Caco-2 (cell line): ENCODE measurements around the gene USP17L13. TPM values are rescaled to one million over a fixed set of nuclear protein-coding genes. Genes with fewer than 3 reads are reported as not detected.
"Not testable (repeated sequence)": the region's sequence is repeated elsewhere in the genome, so short reads cannot be mapped to it uniquely, and the experiment has no call there.

Experiments used
- Bru-seq: library from RNA; stranded (reverse); fragments of 400-500 nt; gene quantifications from one replicate; lab custom pipeline; 2021; lab: Mats Ljungman, UMichigan
- BruChase-seq, 2 experiments: library from RNA; stranded (reverse); fragments of 400-500 nt; gene quantifications; one replicate each; lab custom pipeline; 2021; lab: Mats Ljungman, UMichigan
- BruUV-seq: library from RNA; stranded (reverse); fragments of 400-500 nt; replicated peaks from 2 replicates; lab custom pipeline; 2021; lab: Mats Ljungman, UMichigan
- CTCF ChIA-PET: fragments of 300-600 bp; sonication (Branson Sonifier 250); formaldehyde crosslinking; loops from one replicate; lab custom pipeline; 2022; ENCODE audit warnings: antibody characterized with exemption; lab: Charles Lee
- POLR2A ChIA-PET: fragments of 300-600 bp; sonication (Branson Sonifier 250); formaldehyde crosslinking; loops from one replicate; lab custom pipeline; 2022; ENCODE audit warnings: antibody characterized with exemption; lab: Charles Lee
- DNase-seq, 2 experiments: peaks; one replicate each; pipeline versions ENCODE4 v3.0.0 to v3.0.0-alpha.2; 2020 to 2022
- H3K27me3 ChIP-seq: replicated peaks from 2 replicates; pipeline ENCODE4 v1.6.0; 2011; ENCODE audit warnings: low read length; ENCODE audit not compliant: control insufficient read depth, insufficient read depth
- H3K36me3 ChIP-seq: 2 replicates; pipeline ENCODE4 v1.5.1; 2011; ENCODE audit warnings: low read length; ENCODE audit not compliant: control insufficient read depth, insufficient read depth
- H3K4me1 ChIP-seq: fragments of 250-450 bp; sonication (Bioruptor Pico); 2 replicates; pipeline ENCODE4 v1.5.1; 2020; ENCODE audit warnings: mild to moderate bottlenecking
- H3K4me3 ChIP-seq: 2 replicates; pipeline ENCODE4 v1.5.1; 2011; ENCODE audit warnings: low read depth, mild to moderate bottlenecking, control low read depth, low read length
- H3K9me3 ChIP-seq: fragments of 250-450 bp; sonication (Bioruptor Pico); 2 replicates; pipeline ENCODE4 v1.5.1; 2020; ENCODE audit warnings: mild to moderate bottlenecking, moderate library complexity
- H3K27ac Mint-ChIP-seq: one replicate; pipeline ENCODE4 v1.8.0; 2022; ENCODE audit warnings: mixed read lengths; ENCODE audit not compliant: unreplicated experiment
- H3K27me3 Mint-ChIP-seq: one replicate; pipeline ENCODE4 v1.8.0; 2022; ENCODE audit warnings: mixed read lengths; ENCODE audit not compliant: insufficient read depth, unreplicated experiment
- H3K36me3 Mint-ChIP-seq: one replicate; pipeline ENCODE4 v1.8.0; 2022; ENCODE audit warnings: mild to moderate bottlenecking, mixed read lengths; ENCODE audit not compliant: insufficient read depth, unreplicated experiment
- H3K4me1 Mint-ChIP-seq: one replicate; pipeline ENCODE4 v1.8.0; 2022; ENCODE audit warnings: low read depth, mixed read lengths; ENCODE audit not compliant: unreplicated experiment
- H3K4me3 Mint-ChIP-seq: one replicate; pipeline ENCODE4 v1.8.0; 2022; ENCODE audit warnings: mild to moderate bottlenecking, moderate library complexity, mixed read lengths; ENCODE audit not compliant: unreplicated experiment
- H3K9me3 Mint-ChIP-seq: one replicate; pipeline ENCODE4 v1.8.0; 2022; ENCODE audit warnings: mixed read lengths; ENCODE audit not compliant: unreplicated experiment
- intact Hi-C: fragments of 100-400 bp; cut with micrococcal nuclease; formaldehyde crosslinking; loops from one replicate; pipeline ENCODE4 v1.10.0; 2022; ENCODE audit not compliant: unreplicated experiment
- long read RNA-seq: library from polyadenylated mRNA; stranded (forward); transcript quantifications from one replicate; pipeline ENCODE4 v2.0.0, GENCODE V29; 2022
- total RNA-seq: library from RNA; stranded (reverse); gene quantifications from 2 replicates; pipeline ENCODE4 v1.2.3, GENCODE V29; 2022

USP17L13 gene
- total RNA-seq = not detected in 2 replicates
- Bru-seq, nascent RNA = not detected
- BruChase-seq, experiment 1, labeled RNA remaining after a 2-hour chase = not detected
- not detected for BruChase-seq, experiment 2, labeled RNA remaining after a 6-hour chase
- long read RNA-seq = 0 reads

- H3K27me3 ChIP-seq, POLR2A ChIA-PET, H3K36me3 ChIP-seq, CTCF ChIA-PET, DNase-seq, H3K4me3 Mint-ChIP-seq, H3K4me1 ChIP-seq, H3K9me3 Mint-ChIP-seq, H3K4me3 ChIP-seq, H3K27me3 Mint-ChIP-seq, intact Hi-C loops, H3K4me1 Mint-ChIP-seq, H3K36me3 Mint-ChIP-seq, H3K9me3 ChIP-seq, BruUV-seq, H3K27ac Mint-ChIP-seq: not testable (repeated sequence)
Measured at GRCh38 chr4:9224596-9224995, at the start of gene USP17L13. TSS of gene USP17L13 (plus strand) at chr4:9224896. CDS start at chr4:9224896, 0 bp downstream.

DNA sequence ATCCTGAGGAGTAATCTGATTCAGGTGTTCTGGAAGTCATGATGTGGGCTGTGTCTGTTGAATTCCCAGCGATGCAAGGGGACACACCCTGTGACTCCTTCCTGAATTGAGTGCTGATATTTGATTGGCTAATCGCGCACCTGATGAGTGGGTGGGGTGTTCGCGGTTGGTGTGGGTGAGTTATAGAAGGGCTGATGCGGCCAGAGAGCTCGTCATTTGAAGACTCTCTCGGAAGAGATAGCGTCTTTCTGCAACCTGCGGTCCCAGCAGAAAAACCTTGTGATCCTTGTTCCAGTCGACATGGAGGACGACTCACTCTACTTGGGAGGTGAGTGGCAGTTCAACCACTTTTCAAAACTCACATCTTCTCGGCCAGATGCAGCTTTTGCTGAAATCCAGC is 14.3 kb upstream of the USP17L13 start, which contains the start of gene USP17L10:
Gene USP17L10, plus strand, starts transcription at position 301 of the 400 bp plus-strand sequence. Its CDS starts 0 bp downstream, at position 301.
- POLR2A ChIA-PET, intact Hi-C loops, CTCF ChIA-PET, H3K4me1 Mint-ChIP-seq, H3K36me3 ChIP-seq, H3K9me3 ChIP-seq, H3K4me3 ChIP-seq, H3K27ac Mint-ChIP-seq, H3K27me3 ChIP-seq, H3K4me3 Mint-ChIP-seq, H3K4me1 ChIP-seq, H3K9me3 Mint-ChIP-seq, H3K27me3 Mint-ChIP-seq, BruUV-seq, H3K36me3 Mint-ChIP-seq, DNase-seq: not testable (repeated sequence)

DNA sequence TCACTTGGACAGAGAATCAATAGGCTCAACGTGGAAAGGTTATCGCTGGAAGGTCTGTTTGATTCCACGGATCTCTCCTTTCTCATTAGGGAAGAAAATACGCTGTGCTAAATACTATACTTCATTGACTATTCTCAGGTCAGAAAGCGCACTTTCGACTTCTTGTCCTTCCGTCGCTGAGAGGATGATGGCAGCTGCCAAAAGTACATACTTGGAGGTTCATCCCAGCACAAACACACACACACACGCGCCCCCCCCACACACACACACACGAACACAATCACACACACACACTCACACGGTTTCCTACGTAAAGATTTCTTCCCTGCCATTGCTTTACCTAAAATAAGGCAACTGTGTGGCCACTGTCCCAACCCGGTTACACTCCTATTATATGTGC is 10.0 kb upstream of the USP17L13 start:
- H3K4me1 Mint-ChIP-seq, H3K27me3 Mint-ChIP-seq, H3K4me3 Mint-ChIP-seq, BruUV-seq, H3K9me3 Mint-ChIP-seq, H3K4me1 ChIP-seq, H3K36me3 Mint-ChIP-seq, H3K27me3 ChIP-seq, H3K4me3 ChIP-seq, H3K27ac Mint-ChIP-seq, CTCF ChIA-PET, H3K36me3 ChIP-seq, intact Hi-C loops, POLR2A ChIA-PET, H3K9me3 ChIP-seq: not testable (repeated sequence)
- peak in 1 of 2 experiments; percentile 3 for DNase-seq

GRCh38 chr4:9215105-9215504 is 9.6 kb upstream of the USP17L13 start, which contains the start of gene USP17L11:
TSS of gene USP17L11 (plus strand) at chr4:9215405. CDS start at chr4:9215405, 0 bp downstream.
- H3K36me3 ChIP-seq, H3K4me3 Mint-ChIP-seq, H3K4me3 ChIP-seq, intact Hi-C loops, H3K4me1 ChIP-seq, H3K27ac Mint-ChIP-seq, H3K4me1 Mint-ChIP-seq, H3K9me3 ChIP-seq, BruUV-seq, H3K9me3 Mint-ChIP-seq, CTCF ChIA-PET, H3K27me3 Mint-ChIP-seq, DNase-seq, H3K27me3 ChIP-seq, POLR2A ChIA-PET, H3K36me3 Mint-ChIP-seq: not testable (repeated sequence)

DNA sequence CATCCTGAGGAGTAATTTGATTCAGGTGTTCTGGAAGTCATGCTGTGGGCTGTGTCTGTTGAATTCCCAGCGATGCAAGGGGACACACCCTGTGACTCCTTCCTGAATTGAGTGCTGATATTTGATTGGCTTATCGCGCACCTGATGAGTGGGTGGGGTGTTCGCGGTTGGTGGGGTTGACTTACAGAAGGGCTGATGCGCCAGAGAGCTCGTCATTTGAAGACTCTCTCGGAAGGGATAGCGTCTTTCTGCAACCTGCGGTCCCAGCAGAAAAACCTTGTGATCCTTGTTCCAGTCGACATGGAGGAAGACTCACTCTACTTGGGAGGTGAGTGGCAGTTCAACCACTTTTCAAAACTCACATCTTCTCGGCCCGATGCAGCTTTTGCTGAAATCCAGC is 4.8 kb upstream of the USP17L13 start, which contains the start of gene USP17L12:
Gene USP17L12, plus strand, starts transcription at position 301 of the 400 bp plus-strand sequence. Its CDS starts 0 bp downstream, at position 301.
- DNase-seq, H3K9me3 Mint-ChIP-seq, H3K4me3 Mint-ChIP-seq, CTCF ChIA-PET, POLR2A ChIA-PET, H3K4me1 Mint-ChIP-seq, H3K27me3 ChIP-seq, H3K4me1 ChIP-seq, H3K27ac Mint-ChIP-seq, H3K9me3 ChIP-seq, intact Hi-C loops, H3K27me3 Mint-ChIP-seq, H3K4me3 ChIP-seq, BruUV-seq, H3K36me3 Mint-ChIP-seq, H3K36me3 ChIP-seq: not testable (repeated sequence)

DNA sequence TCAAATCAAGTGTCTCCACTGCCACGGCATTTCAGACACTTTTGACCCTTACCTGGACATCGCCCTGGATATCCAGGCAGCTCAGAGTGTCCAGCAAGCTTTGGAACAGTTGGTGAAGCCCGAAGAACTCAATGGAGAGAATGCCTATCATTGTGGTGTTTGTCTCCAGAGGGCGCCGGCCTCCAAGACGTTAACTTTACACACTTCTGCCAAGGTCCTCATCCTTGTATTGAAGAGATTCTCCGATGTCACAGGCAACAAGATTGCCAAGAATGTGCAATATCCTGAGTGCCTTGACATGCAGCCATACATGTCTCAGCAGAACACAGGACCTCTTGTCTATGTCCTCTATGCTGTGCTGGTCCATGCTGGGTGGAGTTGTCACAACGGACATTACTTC is 5.6 kb downstream of the USP17L13 start:
- H3K36me3 ChIP-seq, H3K27me3 Mint-ChIP-seq, H3K4me1 ChIP-seq, POLR2A ChIA-PET, H3K9me3 ChIP-seq, H3K4me1 Mint-ChIP-seq, intact Hi-C loops, BruUV-seq, H3K4me3 Mint-ChIP-seq, H3K9me3 Mint-ChIP-seq, H3K36me3 Mint-ChIP-seq, CTCF ChIA-PET, H3K27ac Mint-ChIP-seq, H3K4me3 ChIP-seq, H3K27me3 ChIP-seq: not testable (repeated sequence)
- peak in 1 of 2 experiments; percentile 21 for DNase-seq

DNA sequence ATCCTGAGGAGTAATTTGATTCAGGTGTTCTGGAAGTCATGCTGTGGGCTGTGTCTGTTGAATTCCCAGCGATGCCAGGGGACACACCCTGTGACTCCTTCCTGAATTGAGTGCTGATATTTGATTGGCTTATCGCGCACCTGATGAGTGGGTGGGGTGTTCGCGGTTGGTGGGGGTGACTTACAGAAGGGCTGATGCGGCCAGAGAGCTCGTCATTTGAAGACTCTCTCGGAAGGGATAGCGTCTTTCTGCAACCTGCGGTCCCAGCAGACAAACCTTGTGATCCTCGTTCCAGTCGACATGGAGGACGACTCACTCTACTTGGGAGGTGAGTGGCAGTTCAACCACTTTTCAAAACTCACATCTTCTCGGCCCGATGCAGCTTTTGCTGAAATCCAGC is 9.4 kb downstream of the USP17L13 start, which contains the start of gene USP17L15:
Gene USP17L15, plus strand, starts transcription at position 301 of the 400 bp plus-strand sequence. Its CDS starts 0 bp downstream, at position 301.
- H3K4me1 Mint-ChIP-seq, H3K4me3 ChIP-seq, H3K9me3 ChIP-seq, DNase-seq, H3K4me3 Mint-ChIP-seq, H3K27me3 ChIP-seq, BruUV-seq, intact Hi-C loops, H3K27ac Mint-ChIP-seq, POLR2A ChIA-PET, H3K4me1 ChIP-seq, CTCF ChIA-PET, H3K9me3 Mint-ChIP-seq, H3K27me3 Mint-ChIP-seq, H3K36me3 Mint-ChIP-seq, H3K36me3 ChIP-seq: not testable (repeated sequence)
